Peyer's patch (tissue), 4 donors: ENCODE measurements around the gene C9orf50. TPM values are rescaled to one million over a fixed set of nuclear protein-coding genes. Genes with fewer than 3 reads are reported as not detected.

Experiments
- DNase-seq, 3 donors: peaks; one replicate each; pipeline ENCODE4 v3.0.0-alpha.2; 2017 to 2019
- H3K27ac ChIP-seq, 4 donors: fragments of 200-600 bp; sonication (generic); one replicate each; pipeline ENCODE4 v1.5.1; 2016 to 2019
- H3K27me3 ChIP-seq, 2 donors: fragments of 200-600 bp; sonication (generic); one replicate each; pipeline ENCODE4 v1.5.1; 2019
- H3K36me3 ChIP-seq, 3 donors: fragments of 200-600 bp; sonication (generic); one replicate each; pipeline ENCODE4 v1.5.1; 2016 to 2019
- H3K4me1 ChIP-seq, 4 donors: fragments of 200-600 bp; sonication (generic); one replicate each; pipeline ENCODE4 v1.5.1; 2016 to 2019
- H3K4me3 ChIP-seq, 4 donors: fragments of 200-600 bp; sonication (generic); 1 replicate in 3 of 4; 2 replicates in 1 of 4; pipeline ENCODE4 v1.5.1; 2016 to 2019; ENCODE audit warnings: mild to moderate bottlenecking in 1 of 4
- H3K9me3 ChIP-seq, 4 donors: fragments of 200-600 bp; sonication (generic); one replicate each; pipeline ENCODE4 v1.5.1; 2016 to 2019; ENCODE audit warnings: mild to moderate bottlenecking in 1 of 4
- CTCF ChIP-seq, 6 experiments: fragments of 450-650 bp in 4 of 6; fragments of 200-600 bp in 2 of 6; sonication (generic) in 1 of 6; IDR thresholded peaks; one replicate each; pipeline ENCODE4 v1.5.1; 2017 to 2019; ENCODE audit warnings: antibody characterized with exemption in 6 of 6, mild to moderate bottlenecking in 3 of 6, moderate library complexity in 1 of 6
- POLR2A ChIP-seq, 2 donors: fragments of 450-650 bp; IDR thresholded peaks; one replicate each; pipeline ENCODE4 v1.5.1; 2017; ENCODE audit warnings: antibody characterized with exemption in 2 of 2, mild to moderate bottlenecking in 2 of 2, moderate library complexity in 2 of 2
- total RNA-seq, 4 donors: library from RNA; depleted of rRNA; stranded (reverse); fragments of >200 nt; gene quantifications; one replicate each; pipeline ENCODE4 v1.1.0, GENCODE V29; 2016

The C9orf50 gene
- total RNA-seq, 4 donors from 2014 or later = not detected

GRCh38 chr9:129586685-129587084 is 34.2 kb downstream of the C9orf50 start:
- no peak for DNase-seq
- H3K4me1 ChIP-seq = no peaks in the 10 kb centered on the region
- H3K27me3 ChIP-seq = no peaks in the 10 kb centered on the region
- TF ChIP-seq CTCF (IDR thresholded peaks at IDR 0.05) (no peak), POLR2A (IDR thresholded peaks at IDR 0.05) (no peak)
- no peak overlapping the region for H3K4me3 ChIP-seq
- H3K9me3 ChIP-seq = no peaks in the 10 kb centered on the region
- no peak overlapping the region for H3K27ac ChIP-seq
- no peaks in the 10 kb centered on the region for H3K36me3 ChIP-seq

- Histone ChIP-seq H3K4me3 (no peak overlapping the region), H3K9me3 (no peaks in the 10 kb centered on the region), H3K27ac (no peak overlapping the region), H3K36me3 (no peaks in the 10 kb centered on the region), H3K4me1 (no peaks in the 10 kb centered on the region), H3K27me3 (no peaks in the 10 kb centered on the region)
- DNase-seq = no peak
- TF ChIP-seq POLR2A (IDR thresholded peaks at IDR 0.05) (no peak), CTCF (IDR thresholded peaks at IDR 0.05) (no peak)
These were observed 34.7 kb downstream of the C9orf50 start for GRCh38 chr9:129586245-129586644.

GRCh38 chr9:129585352-129585751 is 35.5 kb downstream of the C9orf50 start:
- no peak for DNase-seq
- H3K4me3 ChIP-seq = no peak overlapping the region
- no peaks in the 10 kb centered on the region for H3K27me3 ChIP-seq
- no peak for TF ChIP-seq POLR2A (IDR thresholded peaks at IDR 0.05)
- H3K9me3 ChIP-seq = no peaks in the 10 kb centered on the region
- H3K27ac ChIP-seq = no peak overlapping the region
- H3K36me3 ChIP-seq = no peaks in the 10 kb centered on the region
- no peaks in the 10 kb centered on the region for H3K4me1 ChIP-seq

GRCh38 chr9:129584136-129584535 is 36.8 kb downstream of the C9orf50 start:
- no peak overlapping the region for H3K27ac ChIP-seq

GRCh38 chr9:129583308-129584038 is 37.4 kb downstream of the C9orf50 start:
- Histone ChIP-seq H3K9me3 (no peaks in the 10 kb centered on the region), H3K27ac (no peak overlapping the region), H3K4me3 (no peak overlapping the region), H3K27me3 (no peaks in the 10 kb centered on the region), H3K36me3 (no peaks in the 10 kb centered on the region), H3K4me1 (no peaks in the 10 kb centered on the region)
- no peak for TF ChIP-seq POLR2A (IDR thresholded peaks at IDR 0.05)
- no peak for TF ChIP-seq CTCF (IDR thresholded peaks at IDR 0.05)
- no peak for DNase-seq

More at GRCh38 chr9:129584136-129584535, 36.8 kb downstream of the C9orf50 start:
- Histone ChIP-seq H3K4me3 (no peak overlapping the region), H3K4me1 (no peaks in the 10 kb centered on the region), H3K36me3 (no peaks in the 10 kb centered on the region), H3K9me3 (no peaks in the 10 kb centered on the region), H3K27me3 (no peaks in the 10 kb centered on the region)
- peak in 2 of 3 donors; percentile 74 to 86 for DNase-seq
- TF ChIP-seq CTCF (IDR thresholded peaks at IDR 0.05) (no peak), POLR2A (IDR thresholded peaks at IDR 0.05) (no peak)

GRCh38 chr9:129582855-129583254 is 38.0 kb downstream of the C9orf50 start:
- Histone ChIP-seq H3K4me3 (no peak overlapping the region), H3K27me3 (no peaks in the 10 kb centered on the region), H3K4me1 (no peaks in the 10 kb centered on the region), H3K9me3 (no peaks in the 10 kb centered on the region), H3K36me3 (no peaks in the 10 kb centered on the region), H3K27ac (no peak overlapping the region)
- DNase-seq = no peak
- TF ChIP-seq CTCF (IDR thresholded peaks at IDR 0.05) (no peak), POLR2A (IDR thresholded peaks at IDR 0.05) (no peak)
